Eye (tissue), 1 donor: Measurements from ENCODE around the gene TAOK3.

Experiments used
- DNase-seq: peaks from one replicate; pipeline ENCODE4 v3.0.0-alpha.2; 2015

TAOK3 gene

DNA sequence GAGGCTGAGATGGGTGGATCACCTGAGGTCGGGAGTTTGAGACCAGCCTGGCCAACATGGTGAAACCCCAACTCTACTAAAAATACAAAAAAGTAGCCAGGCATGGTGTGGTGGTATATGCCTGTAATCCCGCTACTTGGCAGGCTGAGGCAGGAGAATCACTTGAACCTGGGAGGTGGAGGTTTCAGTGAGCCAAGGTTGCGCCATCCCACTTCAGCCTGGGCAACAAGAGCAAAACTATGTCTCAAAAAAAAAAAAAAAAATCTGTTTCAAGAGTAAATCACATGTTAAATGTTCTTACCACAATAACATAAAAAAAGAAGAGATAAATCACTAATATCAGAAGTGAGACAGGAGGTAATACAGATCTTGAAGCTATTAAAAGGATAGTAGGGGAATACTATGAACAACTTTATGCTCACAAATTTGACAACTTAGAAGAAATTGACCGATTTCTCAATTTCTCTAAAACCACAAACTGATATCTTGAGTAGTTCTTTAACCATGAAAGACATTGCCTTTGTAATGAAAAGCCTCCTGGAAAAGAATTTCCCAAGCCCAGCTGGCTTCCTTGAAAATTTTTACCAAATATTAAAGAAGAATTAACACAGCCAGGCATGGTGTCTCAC, 37.7 kb downstream of the TAOK3 start:
- DNase-seq, result no peak

- no peak for DNase-seq
Measured at GRCh38 chr12:118334241-118334640, 38.5 kb downstream of the TAOK3 start.

DNA sequence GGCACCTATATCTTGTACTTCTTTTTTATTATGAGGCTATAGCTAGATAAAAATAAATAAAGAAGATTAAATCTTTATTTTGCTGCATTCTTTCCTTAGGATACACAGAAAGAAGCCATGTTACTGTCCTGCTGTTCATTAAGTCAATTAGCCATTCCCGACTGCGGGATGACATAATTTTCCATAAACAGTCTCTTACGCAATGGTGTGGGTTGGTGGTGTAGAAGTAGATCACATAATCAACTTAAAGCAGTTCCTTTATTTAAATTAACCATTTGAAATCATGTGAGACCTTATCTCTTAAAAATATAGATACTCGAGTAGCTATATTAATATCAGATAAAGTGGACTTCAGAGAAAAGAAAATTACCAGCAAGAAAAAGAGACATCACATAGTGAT, 40.2 kb downstream of the TAOK3 start:
- DNase-seq, result no peak

GRCh38 chr12:118330421-118331018, 42.2 kb downstream of the TAOK3 start:
- peak; percentile 14 for DNase-seq

GRCh38 chr12:118328486-118329330, 44.0 kb downstream of the TAOK3 start:
- no peak for DNase-seq

GRCh38 chr12:118327391-118327790, 45.3 kb downstream of the TAOK3 start:
- peak; percentile 10 for DNase-seq

- DNase-seq, result peak; percentile 14
Measured at GRCh38 chr12:118326991-118327390, 45.7 kb downstream of the TAOK3 start.

GRCh38 chr12:118325081-118325480, 47.6 kb downstream of the TAOK3 start:
- DNase-seq, result no peak

GRCh38 chr12:118319627-118320026, 53.1 kb downstream of the TAOK3 start:
- no peak for DNase-seq

GRCh38 chr12:118318744-118319143, 54.0 kb downstream of the TAOK3 start:
- DNase-seq, result no peak

DNA sequence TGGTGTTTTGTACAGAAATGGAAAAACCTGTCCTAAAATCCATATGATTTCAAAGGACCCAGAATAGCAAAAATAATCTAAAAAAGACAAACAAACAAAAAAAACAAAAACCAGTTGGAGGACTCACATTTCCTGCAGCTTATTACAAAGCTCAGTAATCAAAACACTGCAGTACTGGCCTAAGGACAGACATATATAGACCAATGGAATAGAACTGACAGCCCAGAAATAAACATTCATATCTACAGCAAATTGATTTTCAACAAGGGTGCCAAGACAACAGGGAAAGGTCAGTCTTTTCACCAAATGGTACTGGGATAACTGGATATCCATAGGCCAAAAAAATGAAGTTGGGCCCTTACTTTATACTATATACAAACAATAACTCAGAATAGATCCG, 55.0 kb downstream of the TAOK3 start:
- DNase-seq, result no peak

GRCh38 chr12:118315821-118316220, 56.9 kb downstream of the TAOK3 start:
- no peak for DNase-seq

- DNase-seq, result no peak
Measured at GRCh38 chr12:118312578-118312977, 60.1 kb downstream of the TAOK3 start.

DNA sequence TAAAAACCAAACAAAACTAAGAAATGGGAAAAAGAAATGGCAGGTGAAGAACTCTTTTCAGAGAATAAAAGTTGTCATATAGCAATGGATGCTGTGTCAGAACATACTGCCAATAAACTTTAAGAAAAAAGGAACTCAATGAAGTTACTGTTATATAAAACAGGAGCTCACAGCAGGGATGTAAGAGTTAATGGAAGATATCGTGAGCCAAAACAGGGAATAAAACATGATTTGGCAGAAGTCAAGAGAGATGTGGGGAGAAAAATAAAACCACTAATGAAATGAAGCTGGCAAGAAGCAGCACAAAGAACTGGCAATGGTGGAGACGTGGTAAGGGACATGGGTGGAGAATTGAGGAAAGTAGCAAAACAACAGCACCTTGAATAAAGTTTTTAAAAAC, 61.0 kb downstream of the TAOK3 start:
- no peak for DNase-seq

DNA sequence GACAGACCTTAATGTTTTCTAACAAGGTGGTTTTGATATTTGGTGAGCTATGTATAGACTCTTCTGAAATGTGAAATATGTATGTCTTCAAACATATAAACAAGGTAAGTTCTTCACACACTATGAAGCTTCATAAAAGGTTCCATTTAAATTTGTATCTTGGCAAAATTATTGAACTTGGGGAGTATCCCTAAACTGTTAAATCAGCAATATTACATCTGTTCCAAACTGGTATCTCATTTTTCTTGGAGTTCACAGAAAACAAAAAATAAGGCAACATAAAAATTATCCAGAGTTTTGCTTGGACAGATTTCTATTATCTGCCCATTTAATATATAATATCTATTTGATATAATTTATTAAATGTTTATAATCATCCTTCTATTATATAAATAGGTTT, 62.4 kb downstream of the TAOK3 start:
- DNase-seq, result no peak

DNA sequence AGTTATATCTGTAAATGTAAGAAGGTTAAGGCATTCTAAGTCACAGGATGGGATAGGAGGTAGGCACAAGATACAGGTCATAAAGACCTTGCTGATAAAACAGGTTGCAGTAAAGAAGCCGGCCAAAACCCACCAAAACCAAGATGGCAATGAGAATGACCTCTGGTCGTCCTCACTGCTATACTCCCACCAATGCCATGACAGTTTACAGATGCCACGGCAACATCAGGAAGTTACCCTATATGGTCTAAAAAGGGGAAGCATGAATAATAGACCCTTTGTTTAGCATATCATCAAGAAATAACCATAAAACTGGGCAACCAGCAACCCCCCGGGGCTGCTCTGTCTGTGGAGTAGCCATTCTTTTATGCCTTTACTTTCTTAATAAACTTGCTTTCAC, 64.7 kb downstream of the TAOK3 start:
- DNase-seq, result peak; percentile 3

- DNase-seq, result peak; percentile 2
Measured at GRCh38 chr12:118307069-118307954, 65.4 kb downstream of the TAOK3 start.

DNA sequence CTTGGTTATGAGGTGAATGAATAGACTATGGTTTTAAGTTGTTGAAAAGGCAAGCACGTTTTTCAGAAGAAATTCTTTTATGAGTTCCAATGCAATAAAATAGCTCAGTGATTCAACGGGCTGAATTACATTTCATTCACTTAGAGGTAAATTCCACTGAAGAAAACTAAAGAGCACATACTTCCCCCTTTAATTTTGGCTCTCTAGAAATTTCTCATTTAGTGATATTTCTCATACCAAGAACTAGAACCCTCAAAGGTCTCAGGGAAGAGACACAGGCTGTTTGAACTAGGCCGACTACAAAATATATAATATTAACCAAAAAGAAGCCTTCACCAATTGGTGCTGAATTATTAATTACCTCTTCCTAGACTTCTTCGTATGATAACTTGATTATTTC, 68.6 kb downstream of the TAOK3 start:
- DNase-seq, result no peak

GRCh38 chr12:118302053-118302452, 70.7 kb downstream of the TAOK3 start:
- no peak for DNase-seq

DNA sequence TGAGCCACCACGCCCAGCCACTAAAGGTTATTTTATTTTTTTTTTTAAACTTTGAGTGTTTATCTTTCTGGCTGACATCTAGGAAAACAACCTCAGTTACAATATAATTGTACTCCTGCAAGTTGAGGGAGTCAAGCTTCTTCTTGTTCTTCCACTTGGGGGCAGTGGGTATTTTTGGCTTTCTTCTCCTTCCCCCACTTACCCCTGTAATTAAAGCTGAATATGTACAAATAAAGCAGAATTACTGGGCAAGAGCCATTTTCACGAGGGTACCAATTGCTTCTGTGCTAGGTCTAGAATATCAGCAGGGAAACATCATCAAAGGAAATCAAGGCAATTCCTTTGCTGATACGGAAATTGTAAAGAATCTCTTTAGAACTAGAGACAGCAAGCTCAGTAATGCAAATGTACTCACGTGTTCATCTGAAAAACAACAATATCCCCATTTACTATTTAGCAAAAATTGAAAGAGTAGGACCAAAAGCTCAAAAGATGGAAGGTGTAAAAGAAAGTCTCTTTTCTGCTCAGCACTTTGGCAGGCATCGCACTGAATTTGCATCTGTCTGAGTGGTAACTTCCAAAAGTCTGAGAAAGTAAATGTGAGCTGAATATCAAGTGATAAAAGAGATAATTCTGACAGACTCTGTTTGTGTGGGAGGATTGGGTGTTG, 72.8 kb downstream of the TAOK3 start:
- DNase-seq, result no peak

DNA sequence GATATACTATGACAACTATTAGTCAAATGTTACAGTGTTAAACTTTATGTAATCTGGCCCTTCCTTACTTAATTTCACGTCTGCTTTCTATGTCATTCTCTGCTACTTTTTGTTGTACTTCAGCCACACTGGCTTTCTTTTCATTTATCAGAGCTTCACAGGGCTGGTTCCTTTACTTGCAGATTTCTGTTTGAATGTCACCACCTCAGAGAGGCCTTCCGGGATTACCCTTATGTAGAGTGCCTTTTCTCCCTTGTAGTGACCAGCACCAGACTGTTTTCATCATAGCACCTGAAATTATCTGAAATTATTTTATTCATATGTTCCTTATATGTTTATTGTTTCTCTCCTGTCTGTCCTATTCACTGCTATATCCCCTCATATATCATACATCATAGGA, 75.4 kb downstream of the TAOK3 start:
- no peak for DNase-seq

DNA sequence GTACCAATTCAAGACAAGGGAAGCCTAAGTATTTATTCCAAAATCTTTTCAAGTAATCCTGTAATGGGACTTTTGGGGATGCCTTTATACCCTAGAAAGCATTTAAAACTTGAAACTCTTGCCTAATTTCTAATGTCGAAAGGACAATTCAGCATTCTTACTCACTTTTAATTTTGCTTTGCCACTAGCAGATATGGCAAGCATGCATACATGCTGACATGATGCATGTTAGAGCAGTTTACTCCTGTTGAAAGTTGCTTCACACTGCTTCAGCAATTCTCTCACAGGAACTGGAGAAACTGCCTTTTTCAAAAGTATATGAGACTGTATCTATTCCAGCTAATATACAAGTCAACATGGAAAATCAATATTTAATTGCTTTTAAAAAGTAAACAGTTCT, 79.9 kb downstream of the TAOK3 start:
- DNase-seq, result no peak

DNA sequence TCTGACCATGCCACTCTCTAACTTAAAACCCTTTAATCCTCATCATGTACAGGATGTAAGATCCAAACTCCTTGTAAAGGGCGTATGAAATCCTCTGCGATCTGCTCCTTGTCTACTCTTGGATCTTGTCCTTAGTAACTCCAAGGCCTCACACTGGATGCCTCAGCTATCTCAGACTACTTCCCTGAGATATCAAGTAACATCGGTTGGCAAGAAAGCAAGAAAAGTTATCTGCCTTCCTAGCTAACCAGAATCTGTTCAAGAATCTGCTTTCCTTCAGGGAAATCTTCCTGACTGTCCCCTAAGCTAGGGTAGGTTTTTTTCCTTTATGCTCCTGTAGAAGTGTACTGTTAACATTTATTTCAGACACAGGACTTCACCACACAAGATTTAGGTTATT, 82.6 kb downstream of the TAOK3 start:
- no peak for DNase-seq
